ENCODE data around the gene KRT81. TPM values are rescaled to one million over a fixed set of nuclear protein-coding genes. Genes with fewer than 3 reads are reported as not detected.

Gene KRT81
- total RNA-seq, 2 experiments from 2014 or later = not detected

DNA sequence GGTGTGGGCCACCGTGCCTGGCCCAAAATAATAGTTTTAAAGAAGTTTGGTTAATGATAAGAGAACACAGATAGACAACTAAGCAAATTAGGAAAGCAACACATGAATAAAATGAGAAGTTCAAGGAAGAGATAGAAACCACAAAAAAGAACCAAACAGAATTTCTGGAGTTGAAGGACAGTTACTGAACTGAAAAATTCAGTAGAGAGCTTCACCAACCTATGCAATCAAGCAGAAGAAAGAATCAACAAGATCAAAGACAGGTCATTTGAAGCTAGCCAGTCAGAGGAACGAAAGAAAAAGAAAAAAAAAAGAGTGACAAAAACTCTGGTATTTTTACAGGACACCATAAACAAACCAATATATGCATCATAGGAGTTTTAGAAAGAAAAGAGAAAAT is 45.3 kb upstream of the KRT81 start:
- no peaks in the 10 kb centered on the region for H3K4me1 ChIP-seq (ENCODE audit: insufficient read depth, low read length)
- POLR2A ChIA-PET = interaction anchor here (1.2 kb wide), 1 partner anchor 9 kb away, joined by 3 read pairs; no protein-coding TSS in a partner anchor

DNA sequence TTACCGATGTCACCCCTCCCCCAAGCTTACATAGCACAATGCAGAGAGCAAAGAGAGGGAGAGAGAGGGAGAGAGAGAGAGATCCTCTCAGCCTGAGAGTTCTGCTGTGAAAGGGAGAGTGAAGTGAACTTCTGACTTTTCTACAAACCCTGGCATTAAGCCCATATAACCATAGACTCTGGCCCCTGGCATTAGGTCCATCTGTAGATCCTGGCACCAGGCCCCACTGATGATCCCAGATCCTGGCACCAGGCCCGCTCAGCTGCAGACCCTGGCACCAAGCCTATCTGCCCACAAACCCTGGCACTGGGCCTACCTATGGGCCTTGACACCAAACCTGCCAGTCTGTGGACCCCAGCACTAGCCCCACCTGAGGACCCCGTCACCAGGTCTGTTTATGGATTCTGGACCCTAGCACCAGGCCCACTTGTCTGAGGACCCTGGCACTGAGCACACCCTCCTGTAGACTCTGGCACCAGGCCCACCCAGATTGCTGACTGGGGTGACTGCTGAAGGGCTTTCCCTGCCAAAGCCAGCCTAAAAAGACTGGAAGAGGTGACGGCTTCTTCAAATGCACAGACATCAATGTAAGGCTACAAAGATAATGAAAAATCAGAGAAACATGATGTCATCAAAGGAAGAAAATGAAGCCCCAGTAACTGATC is 44.4 kb upstream of the KRT81 start:
- Mint-ChIP-seq H3K4me1 (ENCODE audit: low read depth) (no peaks in the 10 kb centered on the region), H3K36me3 (ENCODE audit: low read depth) (no peaks in the 10 kb centered on the region), H3K9me3 (no peaks in the 10 kb centered on the region), H3K27ac (no peak overlapping the region), H3K27me3 (peaks cover 7% of the 10 kb centered on the region), H3K4me3 (no peak overlapping the region)
- peaks cover 0 to 6% of the 10 kb centered on the region in 2 experiments for H3K27me3 ChIP-seq (ENCODE audit: control insufficient read depth in 1 of 2, insufficient read depth in 2 of 2, low read length in 2 of 2)
- ChIA-PET CTCF (interaction anchor here (2.4 kb wide), 1 partner anchor 9 kb away, joined by 12 read pairs; no protein-coding TSS in a partner anchor), POLR2A (interaction anchor here (1.2 kb wide), 1 partner anchor 8 kb away, joined by 3 read pairs; no protein-coding TSS in a partner anchor)
- intact Hi-C loops (cut with DNase I, micrococcal nuclease) = no loop called here
- TF ChIP-seq, protein P1, sequence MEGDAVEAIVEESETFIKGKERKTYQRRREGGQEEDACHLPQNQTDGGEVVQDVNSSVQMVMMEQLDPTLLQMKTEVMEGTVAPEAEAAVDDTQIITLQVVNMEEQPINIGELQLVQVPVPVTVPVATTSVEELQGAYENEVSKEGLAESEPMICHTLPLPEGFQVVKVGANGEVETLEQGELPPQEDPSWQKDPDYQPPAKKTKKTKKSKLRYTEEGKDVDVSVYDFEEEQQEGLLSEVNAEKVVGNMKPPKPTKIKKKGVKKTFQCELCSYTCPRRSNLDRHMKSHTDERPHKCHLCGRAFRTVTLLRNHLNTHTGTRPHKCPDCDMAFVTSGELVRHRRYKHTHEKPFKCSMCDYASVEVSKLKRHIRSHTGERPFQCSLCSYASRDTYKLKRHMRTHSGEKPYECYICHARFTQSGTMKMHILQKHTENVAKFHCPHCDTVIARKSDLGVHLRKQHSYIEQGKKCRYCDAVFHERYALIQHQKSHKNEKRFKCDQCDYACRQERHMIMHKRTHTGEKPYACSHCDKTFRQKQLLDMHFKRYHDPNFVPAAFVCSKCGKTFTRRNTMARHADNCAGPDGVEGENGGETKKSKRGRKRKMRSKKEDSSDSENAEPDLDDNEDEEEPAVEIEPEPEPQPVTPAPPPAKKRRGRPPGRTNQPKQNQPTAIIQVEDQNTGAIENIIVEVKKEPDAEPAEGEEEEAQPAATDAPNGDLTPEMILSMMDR (IDR thresholded peaks at IDR 0.05) = no peak
- H3K27ac ChIP-seq (ENCODE audit: low read depth in 1 of 2, low read length in 2 of 2) = no peak overlapping the region
- H3K4me3 ChIP-seq (ENCODE audit: low read length) = no peak overlapping the region
- H3K4me1 ChIP-seq (ENCODE audit: insufficient read depth, low read length) = no peaks in the 10 kb centered on the region
- DNase-seq = no peak
- peaks cover 0 to 4% of the 10 kb centered on the region in 2 experiments for H3K9me3 ChIP-seq (ENCODE audit: control insufficient read depth in 1 of 2, insufficient read depth in 1 of 2, low read length in 2 of 2)
- ATAC-seq (ENCODE audit: poor library complexity) = no peak
- no peaks in the 10 kb centered on the region for H3K36me3 ChIP-seq (ENCODE audit: insufficient read depth, low read length)

More for the DNA sequence above, 45.3 kb upstream of the KRT81 start:
- peaks cover 8% of the 10 kb centered on the region for H3K27me3 Mint-ChIP-seq
- no peaks in the 10 kb centered on the region for H3K36me3 Mint-ChIP-seq (ENCODE audit: low read depth)
- DNase-seq (no peak), ATAC-seq (ENCODE audit: poor library complexity) (no peak)
- H3K9me3 ChIP-seq (ENCODE audit: control insufficient read depth in 1 of 2, insufficient read depth in 1 of 2, low read length in 2 of 2) = peaks cover 0 to 4% of the 10 kb centered on the region in 2 experiments
- no peaks in the 10 kb centered on the region for H3K36me3 ChIP-seq (ENCODE audit: insufficient read depth, low read length)
- CTCF ChIA-PET = interaction anchor here (2.4 kb wide), 1 partner anchor 9 kb away, joined by 12 read pairs; no protein-coding TSS in a partner anchor
- H3K4me3 Mint-ChIP-seq = no peak overlapping the region
- no peaks in the 10 kb centered on the region for H3K9me3 Mint-ChIP-seq
- no peak overlapping the region for H3K4me3 ChIP-seq (ENCODE audit: low read length)
- intact Hi-C loops (cut with DNase I, micrococcal nuclease) = no loop called here
- peaks cover 0 to 6% of the 10 kb centered on the region in 2 experiments for H3K27me3 ChIP-seq (ENCODE audit: control insufficient read depth in 1 of 2, insufficient read depth in 2 of 2, low read length in 2 of 2)
- no peak overlapping the region for H3K27ac Mint-ChIP-seq
- TF ChIP-seq, protein P1 (IDR thresholded peaks at IDR 0.05) = no peak
- H3K4me1 Mint-ChIP-seq (ENCODE audit: low read depth) = no peaks in the 10 kb centered on the region
- H3K27ac ChIP-seq (ENCODE audit: low read depth in 1 of 2, low read length in 2 of 2) = no peak overlapping the region

DNA sequence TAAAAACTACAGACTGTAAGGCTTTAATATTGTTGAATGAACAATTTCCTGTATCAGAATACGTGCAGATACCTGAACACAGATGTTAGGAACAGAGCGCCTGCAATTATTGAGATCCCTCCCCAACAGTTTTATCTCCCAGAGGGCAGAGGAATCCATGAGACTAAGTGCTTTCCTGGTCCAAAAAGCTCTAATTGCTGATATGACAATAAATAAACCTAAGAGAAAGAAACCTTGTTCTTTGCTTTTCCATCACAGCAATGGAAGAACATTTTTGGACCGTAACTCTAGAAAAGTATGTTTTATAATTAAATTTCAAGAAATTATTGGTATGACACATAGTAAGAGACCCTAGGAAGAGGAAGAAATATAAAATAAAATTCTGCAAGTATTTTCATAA is 42.9 kb upstream of the KRT81 start:
- no peak for ATAC-seq (ENCODE audit: poor library complexity)
- CTCF ChIA-PET = no interaction called here
- Histone ChIP-seq H3K27ac (ENCODE audit: low read depth in 1 of 2, low read length in 2 of 2) (no peak overlapping the region), H3K4me1 (ENCODE audit: insufficient read depth, low read length) (no peaks in the 10 kb centered on the region), H3K4me3 (ENCODE audit: low read length) (no peak overlapping the region), H3K9me3 (ENCODE audit: control insufficient read depth in 1 of 2, insufficient read depth in 1 of 2, low read length in 2 of 2) (peaks cover 0 to 4% of the 10 kb centered on the region in 2 experiments), H3K36me3 (ENCODE audit: insufficient read depth, low read length) (no peaks in the 10 kb centered on the region), H3K27me3 (ENCODE audit: control insufficient read depth in 1 of 2, insufficient read depth in 2 of 2, low read length in 2 of 2) (peaks cover 0 to 6% of the 10 kb centered on the region in 2 experiments)
- no peaks in the 10 kb centered on the region for H3K9me3 Mint-ChIP-seq
- no peak overlapping the region for H3K27ac Mint-ChIP-seq
- peaks cover 7% of the 10 kb centered on the region for H3K27me3 Mint-ChIP-seq
- H3K4me3 Mint-ChIP-seq = no peak overlapping the region
- intact Hi-C loops (cut with DNase I, micrococcal nuclease) = no loop called here
- no peaks in the 10 kb centered on the region for H3K4me1 Mint-ChIP-seq (ENCODE audit: low read depth)
- POLR2A ChIA-PET = no interaction called here
- TF ChIP-seq, protein P1 (IDR thresholded peaks at IDR 0.05) = no peak
- no peak for DNase-seq
- no peaks in the 10 kb centered on the region for H3K36me3 Mint-ChIP-seq (ENCODE audit: low read depth)
